OCI-LY3 (cell line): ENCODE data around the gene FLRT2.

Experiments
- H2AFZ ChIP-seq: fragments of 200-600, 300-600 bp; shearing (Covaris generic); 2 replicates; pipeline ENCODE4 v1.6.0; 2014; ENCODE audit warnings: antibody characterized with exemption, low read depth, low read length
- H3K27ac ChIP-seq: fragments of 200-600, 300-600 bp; sonication (generic); 2 replicates; pipeline ENCODE4 v1.5.1; 2014; ENCODE audit warnings: mild to moderate bottlenecking, low read length, moderate library complexity, mixed read lengths
- H3K27me3 ChIP-seq: fragments of 200-600, 300-600 bp; sonication (generic); 2 replicates; pipeline ENCODE4 v1.6.1; 2014; ENCODE audit warnings: low read depth, low read length, mixed read lengths
- H3K36me3 ChIP-seq: fragments of 200-600, 300-600 bp; sonication (generic); replicated peaks from 2 replicates; pipeline ENCODE3; 2014; ENCODE audit warnings: low read depth, low read length, mixed read lengths
- H3K4me1 ChIP-seq: fragments of 300-600, 200-600 bp; sonication (generic); 2 replicates; pipeline ENCODE4 v1.6.1; 2014; ENCODE audit warnings: low read length, mixed read lengths
- H3K4me2 ChIP-seq: fragments of 200-600, 300-600 bp; sonication (generic); 2 replicates; pipeline ENCODE4 v1.6.1; 2014; ENCODE audit warnings: low read length, mixed read lengths
- H3K4me3 ChIP-seq: fragments of 300-600, 200-600 bp; sonication (generic); 2 replicates; pipeline ENCODE4 v1.5.1; 2014; ENCODE audit warnings: antibody characterized with exemption, mild to moderate bottlenecking, low read length, moderate library complexity
- H3K79me2 ChIP-seq: fragments of 300-600, 200-600 bp; shearing (Covaris generic); 2 replicates; pipeline ENCODE4 v1.6.1; 2014; ENCODE audit warnings: mild to moderate bottlenecking, low read length, mixed read lengths
- H3K9ac ChIP-seq: fragments of 300-600, 200-600 bp; shearing (Covaris generic); 2 replicates; pipeline ENCODE4 v1.6.0; 2014; ENCODE audit warnings: mild to moderate bottlenecking, low read length, moderate library complexity
- H3K9me3 ChIP-seq: fragments of 200-600, 300-600 bp; shearing (Covaris generic); 2 replicates; pipeline ENCODE4 v1.6.1; 2014; ENCODE audit warnings: low read length, mixed read lengths; ENCODE audit not compliant: insufficient read depth
- H4K20me1 ChIP-seq: fragments of 200-600, 300-600 bp; sonication (generic); 2 replicates; pipeline ENCODE4 v1.6.1; 2016; ENCODE audit warnings: low read length, mixed read lengths; ENCODE audit not compliant: insufficient read depth
- CTCF ChIP-seq: fragments of 200-600, 300-600 bp; sonication (generic); IDR thresholded peaks from 2 replicates; pipeline ENCODE4 v1.5.1; 2014; ENCODE audit warnings: antibody characterized with exemption, low read length, low read depth
- EZH2phosphoT487 ChIP-seq: fragments of 200-600 bp; shearing (Covaris generic); IDR thresholded peaks from 2 replicates; pipeline ENCODE4 v1.6.1; 2018; ENCODE audit warnings: antibody characterized with exemption, mixed run types, low read depth

FLRT2 gene

GRCh38 chr14:85622986-85623685 is 93.2 kb downstream of the FLRT2 start:
- Histone ChIP-seq H3K36me3 (no peaks in the 10 kb centered on the region), H4K20me1 (no peaks in the 10 kb centered on the region), H3K79me2 (no peaks in the 10 kb centered on the region), H3K9ac (no peak overlapping the region), H2AFZ (no peak overlapping the region), H3K27ac (no peak overlapping the region), H3K4me3 (no peak overlapping the region), H3K27me3 (no peaks in the 10 kb centered on the region), H3K9me3 (no peaks in the 10 kb centered on the region), H3K4me1 (peaks cover 30% of the 10 kb centered on the region), H3K4me2 (no peak overlapping the region)
- TF ChIP-seq EZH2phosphoT487 (no peak), CTCF (no peak)

GRCh38 chr14:85625925-85626585 is 96.1 kb downstream of the FLRT2 start:
- H3K79me2 ChIP-seq = no peaks in the 10 kb centered on the region
- H3K9ac ChIP-seq = no peak overlapping the region
- H3K27me3 ChIP-seq = no peaks in the 10 kb centered on the region
- peak overlapping the region; percentile 45 for H3K4me2 ChIP-seq
- no peak overlapping the region for H2AFZ ChIP-seq
- H3K36me3 ChIP-seq = no peaks in the 10 kb centered on the region
- TF ChIP-seq EZH2phosphoT487 = no peak
- no peak for TF ChIP-seq CTCF
- peaks cover 27% of the 10 kb centered on the region for H3K4me1 ChIP-seq
- peak overlapping the region; percentile 21; the same call in 1 of the 2 replicates for H3K27ac ChIP-seq
- no peak overlapping the region for H3K4me3 ChIP-seq
- H4K20me1 ChIP-seq = no peaks in the 10 kb centered on the region
- H3K9me3 ChIP-seq = no peaks in the 10 kb centered on the region

DNA sequence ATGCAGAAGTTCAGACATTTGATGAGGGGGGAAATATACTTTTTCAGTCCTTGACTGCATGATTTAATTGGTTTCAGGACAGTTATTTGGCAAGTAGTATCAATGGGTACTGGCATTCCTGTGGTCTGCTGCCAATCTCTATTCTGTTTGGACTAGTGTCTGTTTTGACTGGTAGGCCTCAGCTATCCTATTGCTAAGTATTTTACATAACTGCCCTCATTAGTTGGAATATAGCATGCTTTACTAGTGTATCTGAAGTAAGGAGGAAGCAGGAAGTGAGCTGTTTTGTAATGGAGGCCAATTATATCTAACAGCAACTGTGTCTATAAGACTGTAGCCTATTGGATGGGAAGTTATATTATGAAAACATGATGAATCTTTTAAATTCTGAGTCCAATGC is 104.3 kb downstream of the FLRT2 start:
- Histone ChIP-seq H3K9ac (no peak overlapping the region), H3K27ac (no peak overlapping the region), H3K4me2 (no peak overlapping the region), H3K9me3 (no peaks in the 10 kb centered on the region), H2AFZ (peak overlapping the region; percentile 58), H3K27me3 (no peaks in the 10 kb centered on the region), H3K79me2 (no peaks in the 10 kb centered on the region), H4K20me1 (no peaks in the 10 kb centered on the region), H3K36me3 (no peaks in the 10 kb centered on the region), H3K4me3 (no peak overlapping the region), H3K4me1 (no peaks in the 10 kb centered on the region)
- TF ChIP-seq CTCF = no peak
- no peak for TF ChIP-seq EZH2phosphoT487

DNA sequence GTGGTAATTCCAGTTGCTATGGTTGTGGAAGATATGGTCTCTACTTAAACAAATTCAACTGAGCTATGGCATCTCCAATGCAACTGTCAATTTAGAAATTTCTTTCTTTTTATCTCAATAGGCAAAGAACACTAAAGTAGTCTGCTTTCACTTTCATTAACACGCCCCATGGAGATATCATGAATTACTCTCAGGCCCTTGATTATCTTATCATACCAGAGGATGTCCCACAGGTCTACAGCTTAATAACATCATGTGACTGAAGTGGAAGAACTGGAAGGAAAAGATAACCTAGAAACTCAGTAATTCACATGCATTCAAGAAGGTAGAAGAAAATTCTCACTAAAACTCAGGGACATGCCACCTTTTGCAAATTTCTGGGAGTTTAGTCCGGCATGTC is 114.3 kb downstream of the FLRT2 start:
- Histone ChIP-seq H3K4me1 (no peaks in the 10 kb centered on the region), H3K36me3 (no peaks in the 10 kb centered on the region), H3K79me2 (no peaks in the 10 kb centered on the region), H3K9ac (no peak overlapping the region), H3K4me2 (no peak overlapping the region), H3K27me3 (no peaks in the 10 kb centered on the region), H2AFZ (no peak overlapping the region), H3K4me3 (no peak overlapping the region), H4K20me1 (no peaks in the 10 kb centered on the region), H3K27ac (no peak overlapping the region), H3K9me3 (no peaks in the 10 kb centered on the region)
- no peak for TF ChIP-seq CTCF
